ENCODE results near the gene PXYLP1. TPM values are rescaled to one million over a fixed set of nuclear protein-coding genes. Genes with fewer than 3 reads are reported as not detected.
A peak's percentile ranks its signal among the peaks of the same experiment; 100 is the strongest.

Gene PXYLP1
- total RNA-seq, 1 donor from 2014 or later = 0.34 TPM

- DNase-seq = no peak
Observed at GRCh38 chr3:141250828-141251227, 19.2 kb downstream of the PXYLP1 start.

GRCh38 chr3:141253326-141253725 lies 21.7 kb downstream of the PXYLP1 start:
- DNase-seq = no peak

DNA sequence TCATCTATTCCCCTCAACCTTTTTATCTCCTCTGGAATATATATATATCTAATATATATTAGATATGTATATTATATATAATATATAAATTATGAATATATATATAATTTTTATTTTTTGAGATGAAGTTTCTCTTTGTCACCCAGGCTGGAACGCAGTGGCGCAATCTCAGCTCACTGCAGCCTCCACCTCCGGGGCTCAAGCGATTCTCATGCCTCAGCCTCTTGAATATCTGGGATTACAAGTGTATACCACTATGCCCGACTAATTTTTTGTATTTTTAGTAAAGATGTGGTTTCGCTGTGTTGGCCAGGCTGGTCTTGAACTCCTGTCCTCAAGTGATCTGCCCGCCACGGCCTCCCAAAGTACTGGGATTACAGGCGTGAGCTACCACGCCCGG lies 22.2 kb downstream of the PXYLP1 start:
- no peak for DNase-seq

GRCh38 chr3:141255137-141255845 lies 23.7 kb downstream of the PXYLP1 start:
- DNase-seq = no peak

DNA sequence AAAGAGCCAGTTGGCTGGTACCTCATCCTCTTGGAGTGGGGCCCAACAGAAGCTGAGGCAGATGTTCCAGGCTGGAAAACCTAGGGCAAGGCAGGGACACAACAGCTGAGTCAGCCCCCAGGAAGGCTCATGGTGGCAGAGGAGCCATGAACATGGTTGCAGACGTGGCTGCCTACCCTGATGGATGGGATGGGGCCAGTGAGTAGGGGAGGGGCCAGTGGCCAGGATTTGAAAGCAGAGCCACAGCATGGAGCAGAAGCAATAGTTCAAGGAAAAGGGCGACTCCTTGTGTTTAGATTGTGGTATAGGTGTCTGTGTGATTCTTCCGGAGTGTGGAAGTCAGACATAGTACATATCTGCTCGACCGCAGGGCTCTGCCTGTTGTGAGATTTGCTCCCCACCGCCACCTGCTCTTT lies 24.2 kb downstream of the PXYLP1 start:
- DNase-seq = peak; percentile 36

DNA sequence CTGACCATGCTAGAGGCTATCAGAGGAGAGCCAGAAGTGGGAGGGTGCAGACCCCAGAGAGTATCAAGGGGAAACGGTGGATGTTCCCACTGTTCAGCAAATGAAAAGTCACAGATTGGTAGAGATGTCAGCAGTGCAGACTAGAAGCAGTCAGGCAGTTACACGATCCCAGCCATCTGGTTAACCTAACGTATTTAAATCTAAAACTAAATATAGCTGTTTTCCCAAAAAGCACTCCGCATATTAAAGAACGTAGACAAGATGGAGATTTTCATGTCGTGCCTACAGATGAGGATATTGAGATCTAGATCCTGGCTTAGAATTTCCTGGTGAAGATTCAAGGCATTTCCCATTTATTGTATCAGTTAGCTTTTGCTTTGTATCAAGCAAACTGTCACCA lies 25.2 kb downstream of the PXYLP1 start:
- DNase-seq = no peak

DNA sequence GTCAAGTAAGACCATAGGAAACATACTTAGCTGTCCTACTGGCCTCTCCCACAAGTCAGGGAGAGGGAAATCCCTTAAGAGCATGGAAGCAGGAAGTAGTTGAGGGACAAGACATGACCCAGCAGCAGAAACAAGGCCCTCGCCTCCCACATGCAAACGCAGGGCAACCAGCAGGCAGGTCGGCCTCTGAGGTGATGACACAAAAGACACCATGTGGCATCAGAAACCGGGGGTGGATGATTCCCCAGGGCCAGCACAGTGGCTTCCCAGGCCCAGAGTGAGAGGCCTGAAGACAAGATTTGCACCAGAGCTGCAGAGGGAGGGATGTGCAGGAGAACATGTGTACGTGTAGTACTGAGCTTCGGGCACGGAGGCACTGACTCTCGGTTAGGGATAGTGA lies 26.3 kb downstream of the PXYLP1 start:
- no peak for DNase-seq

DNA sequence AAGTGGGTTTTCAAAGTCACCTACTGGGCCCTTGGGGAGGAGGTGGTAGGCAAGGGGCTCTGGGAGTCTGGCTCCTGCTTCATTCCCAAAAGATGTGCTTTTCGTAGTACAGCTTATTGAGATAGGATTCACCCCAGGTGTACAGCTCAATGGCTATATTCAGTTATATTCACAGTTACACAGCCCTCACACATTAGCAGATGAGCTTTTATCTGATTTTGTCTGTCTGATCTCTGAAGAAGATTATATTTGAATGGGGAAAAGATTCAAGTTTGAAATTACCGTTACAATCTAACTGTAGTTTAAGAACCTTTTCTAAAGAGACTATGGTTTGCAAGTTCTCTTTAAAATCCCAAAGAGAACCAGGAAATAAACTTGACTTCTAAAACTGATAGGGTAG lies 27.3 kb downstream of the PXYLP1 start:
- DNase-seq = no peak

- DNase-seq = no peak
Observed at GRCh38 chr3:141259821-141260629, 28.4 kb downstream of the PXYLP1 start.

DNA sequence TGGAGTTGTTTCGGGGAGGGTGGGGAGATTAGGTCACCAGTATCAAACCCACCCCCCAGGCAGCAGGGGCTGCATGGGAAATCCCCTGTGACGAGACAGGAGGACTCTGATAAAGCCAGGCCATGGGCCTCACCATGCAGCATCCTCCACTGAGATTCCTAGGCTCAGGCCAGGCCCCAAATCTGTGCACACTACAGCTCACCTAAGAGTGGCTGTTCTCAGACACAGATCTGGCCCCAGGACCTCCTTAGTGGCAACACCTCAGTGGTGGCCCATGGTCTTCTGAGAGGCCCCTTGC lies 29.0 kb downstream of the PXYLP1 start:
- no peak for DNase-seq

DNA sequence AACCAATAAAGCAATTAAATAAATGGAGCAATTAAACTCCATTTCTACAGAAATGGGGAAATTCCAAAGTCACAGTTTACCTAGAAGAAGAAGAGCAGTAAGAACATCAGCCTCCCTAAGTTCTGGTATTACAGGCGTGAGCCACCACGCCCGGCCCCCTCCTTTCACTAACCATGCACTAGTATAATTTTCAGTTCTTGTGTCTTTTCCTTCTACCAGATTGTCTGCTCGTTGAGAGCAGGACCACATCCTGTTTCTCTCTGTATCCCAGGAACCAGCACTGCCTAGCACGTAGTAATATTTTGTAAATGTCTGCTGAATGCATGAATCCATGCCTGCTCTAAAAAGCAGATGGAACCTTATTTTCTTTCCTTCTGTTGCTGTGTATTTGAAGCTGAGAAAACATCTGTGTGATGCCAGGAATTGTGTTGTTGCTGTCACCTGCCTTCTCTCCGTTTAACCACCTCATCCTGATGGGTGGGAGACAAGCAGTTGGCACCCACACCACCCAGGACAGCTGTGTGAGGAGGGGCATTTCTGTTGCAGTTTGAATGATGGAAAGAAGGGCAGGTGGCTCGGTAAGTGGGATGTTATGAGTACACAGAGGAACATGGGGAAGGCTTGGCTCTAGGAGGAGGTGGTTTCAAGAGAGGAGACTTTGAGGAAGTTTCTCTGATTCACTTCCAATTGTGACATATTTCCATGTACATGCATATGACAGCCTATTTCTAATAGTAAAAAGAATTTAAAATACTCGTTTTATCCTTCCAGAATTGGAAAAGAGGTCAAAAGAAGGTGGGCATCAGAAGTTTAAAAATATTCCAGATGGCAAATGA lies 30.1 kb downstream of the PXYLP1 start:
- DNase-seq = no peak

GRCh38 chr3:141262308-141262705 lies 30.7 kb downstream of the PXYLP1 start:
- no peak for DNase-seq

DNA sequence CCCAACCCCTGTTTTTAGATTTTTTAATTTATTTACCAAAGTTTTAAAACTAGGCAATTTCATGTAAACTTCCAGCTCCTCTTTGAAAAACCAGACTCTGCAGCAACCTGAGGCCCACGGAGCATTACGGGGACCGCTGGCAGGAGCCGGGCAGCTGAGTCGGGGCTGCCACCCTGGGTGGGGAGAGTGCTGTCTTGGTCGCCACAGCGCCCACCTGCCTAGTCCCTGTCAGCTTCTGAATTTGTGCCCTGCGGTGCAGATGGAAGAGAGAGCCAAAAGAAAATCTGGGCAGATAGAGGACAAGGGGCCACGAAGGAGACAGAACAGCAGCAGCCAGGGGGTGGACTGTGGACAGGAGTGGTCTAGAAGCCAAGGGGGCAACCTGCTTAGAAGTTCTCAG lies 34.6 kb downstream of the PXYLP1 start:
- DNase-seq = no peak

DNA sequence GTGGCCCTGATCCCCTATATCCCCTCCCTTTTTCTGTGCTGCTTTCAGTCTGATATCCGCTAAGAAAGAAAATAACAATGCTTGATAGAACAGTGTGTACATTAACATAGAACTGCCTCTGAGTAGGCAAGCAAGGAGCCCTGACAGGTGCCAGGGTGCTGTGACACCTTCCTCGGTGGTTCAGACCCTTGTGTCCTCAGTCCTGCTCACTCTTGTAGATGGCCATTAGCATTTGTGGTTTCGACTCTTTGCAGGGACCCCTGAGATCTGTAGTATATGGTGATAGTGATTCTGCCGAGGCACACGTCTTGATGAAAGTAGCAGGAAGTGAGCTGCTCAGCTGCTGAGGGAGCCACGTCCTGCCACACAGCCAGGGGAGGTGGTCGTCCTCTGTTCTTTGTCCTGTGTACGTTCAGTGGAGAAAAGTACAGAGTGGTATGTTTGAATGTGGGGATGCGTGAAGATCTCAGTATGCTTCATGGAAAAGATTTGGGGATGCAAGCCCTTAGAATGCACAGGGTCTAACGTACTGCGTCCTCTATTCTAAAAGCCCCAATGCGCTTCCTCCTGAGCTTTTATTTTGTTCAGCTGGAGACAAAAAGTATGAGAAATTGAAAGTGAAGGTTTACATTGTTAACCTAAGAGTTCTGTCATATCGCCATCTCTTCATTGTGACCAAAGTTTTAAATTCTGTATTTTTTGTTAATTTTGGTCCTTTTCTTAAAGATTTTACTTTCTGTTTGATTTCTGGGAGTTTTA lies 35.4 kb downstream of the PXYLP1 start:
- peak; percentile 7 for DNase-seq

DNA sequence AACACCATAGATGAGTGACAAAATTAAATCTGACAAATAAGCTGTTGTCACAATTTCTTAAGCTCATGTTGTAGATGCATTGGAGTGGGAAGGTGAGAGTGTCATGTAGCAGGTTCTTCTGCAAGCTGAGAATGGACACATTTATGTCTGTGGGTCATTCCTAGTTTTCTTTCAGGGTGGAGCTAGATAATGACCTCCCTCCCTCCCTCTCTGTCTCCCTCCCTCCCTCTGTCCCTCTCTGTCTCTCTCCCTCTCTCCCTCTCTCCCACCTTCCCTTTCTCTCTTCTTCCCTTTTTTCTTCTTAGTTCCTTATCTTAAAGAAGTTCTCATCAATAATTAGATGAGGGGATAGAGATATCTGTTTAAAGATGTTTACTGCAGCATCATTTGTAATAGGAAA lies 36.0 kb downstream of the PXYLP1 start:
- DNase-seq = no peak

GRCh38 chr3:141268306-141268705 lies 36.7 kb downstream of the PXYLP1 start:
- no peak for DNase-seq

- no peak for DNase-seq
Observed at GRCh38 chr3:141268791-141269190, 37.2 kb downstream of the PXYLP1 start.

GRCh38 chr3:141269961-141270360 lies 38.3 kb downstream of the PXYLP1 start:
- no peak for DNase-seq

- no peak for DNase-seq
Observed at GRCh38 chr3:141271279-141272030, 39.8 kb downstream of the PXYLP1 start.

- no peak for DNase-seq
Observed at GRCh38 chr3:141272906-141273662, 41.5 kb downstream of the PXYLP1 start.

Data from dermis blood vessel endothelial cell (primary cell).